Omental fat pad (tissue), 4 donors: ENCODE data around the gene CRX. TPM values are rescaled to one million over a fixed set of nuclear protein-coding genes. Genes with fewer than 3 reads are reported as not detected.
A peak's percentile ranks its signal among the peaks of the same experiment; 100 is the strongest.
"Not testable (repeated sequence)": the region's sequence is repeated elsewhere in the genome, so short reads cannot be mapped to it uniquely, and the experiment has no call there.

Experiments used
- ATAC-seq: fragments of 150-250 bp; one replicate; pipeline ENCODE4 v1.9.1; 2016; ENCODE audit warnings: mild to moderate bottlenecking, moderate library complexity; ENCODE audit not compliant: low FRiP score
- DNase-seq: peaks from one replicate; pipeline ENCODE4 v3.0.0-alpha.2; 2019; ENCODE audit warnings: low spot score
- total RNA-seq, 4 donors: library from RNA; depleted of rRNA; stranded (reverse); fragments of >200 nt; gene quantifications; one replicate each; pipeline ENCODE4 v1.1.0, GENCODE V29; 2016
- TF ChIP-seq, protein P1 (sequence below), 3 donors: fragments of 450-650 bp; IDR thresholded peaks; one replicate each; pipeline ENCODE4 v1.5.1; 2016 to 2017; ENCODE audit warnings: antibody characterized with exemption in 3 of 3, mild to moderate bottlenecking in 3 of 3, moderate library complexity in 2 of 3

CRX gene
- total RNA-seq, 4 donors from 2014 or later, result not detected

DNA sequence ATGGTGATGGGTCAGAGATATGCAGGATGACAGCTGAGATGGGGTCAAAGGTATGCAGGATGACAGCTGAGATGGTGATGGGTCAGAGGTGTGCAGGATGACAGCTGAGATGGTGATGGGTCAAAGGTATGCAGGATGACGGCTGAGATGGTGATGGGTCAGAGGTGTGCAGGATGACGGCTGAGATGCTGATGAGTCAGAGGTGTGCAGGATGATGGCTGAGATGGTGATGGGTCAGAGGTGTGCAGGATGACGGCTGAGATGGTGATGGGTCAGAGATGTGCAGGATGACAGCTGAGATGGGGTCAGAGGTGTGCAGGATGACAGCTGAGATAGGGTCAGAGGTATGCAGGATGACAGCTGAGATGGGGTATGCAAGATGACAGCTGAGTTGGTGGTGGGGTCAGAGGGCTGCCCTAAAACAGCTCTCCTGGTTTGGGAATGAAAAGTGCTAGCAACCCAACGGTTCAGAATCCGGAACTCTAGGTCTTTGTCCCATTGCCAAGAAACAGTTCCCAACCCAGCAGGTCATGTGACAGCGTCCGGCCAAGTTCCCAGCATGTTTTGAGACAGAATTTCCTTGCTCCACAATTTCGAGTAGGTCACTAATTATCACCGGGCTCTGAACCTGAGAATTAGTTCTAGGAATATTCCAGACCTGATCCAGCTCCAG lies 40.0 kb upstream of the CRX start:
- ATAC-seq, result no peak

DNA sequence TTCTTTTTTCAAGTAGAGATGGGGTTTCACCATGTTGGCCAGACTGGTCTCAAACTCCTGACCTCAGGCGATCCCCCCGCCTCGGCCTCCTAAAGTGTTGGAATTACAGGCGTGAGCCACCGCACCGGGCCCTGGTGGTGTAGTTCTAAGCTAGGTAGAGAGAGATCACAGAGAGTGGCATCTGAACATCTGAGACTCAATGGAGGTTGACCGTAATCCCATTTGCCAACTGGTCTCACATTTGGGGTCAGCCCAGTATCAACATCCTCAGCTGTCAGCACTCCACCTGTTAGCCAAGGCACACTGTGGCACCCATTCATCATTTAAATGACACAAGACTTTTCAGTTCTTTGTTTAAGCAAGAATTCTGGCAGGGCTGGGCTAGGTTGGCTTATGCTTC lies 35.2 kb upstream of the CRX start:
- ATAC-seq (no peak), DNase-seq (no peak)
- TF ChIP-seq, protein P1, sequence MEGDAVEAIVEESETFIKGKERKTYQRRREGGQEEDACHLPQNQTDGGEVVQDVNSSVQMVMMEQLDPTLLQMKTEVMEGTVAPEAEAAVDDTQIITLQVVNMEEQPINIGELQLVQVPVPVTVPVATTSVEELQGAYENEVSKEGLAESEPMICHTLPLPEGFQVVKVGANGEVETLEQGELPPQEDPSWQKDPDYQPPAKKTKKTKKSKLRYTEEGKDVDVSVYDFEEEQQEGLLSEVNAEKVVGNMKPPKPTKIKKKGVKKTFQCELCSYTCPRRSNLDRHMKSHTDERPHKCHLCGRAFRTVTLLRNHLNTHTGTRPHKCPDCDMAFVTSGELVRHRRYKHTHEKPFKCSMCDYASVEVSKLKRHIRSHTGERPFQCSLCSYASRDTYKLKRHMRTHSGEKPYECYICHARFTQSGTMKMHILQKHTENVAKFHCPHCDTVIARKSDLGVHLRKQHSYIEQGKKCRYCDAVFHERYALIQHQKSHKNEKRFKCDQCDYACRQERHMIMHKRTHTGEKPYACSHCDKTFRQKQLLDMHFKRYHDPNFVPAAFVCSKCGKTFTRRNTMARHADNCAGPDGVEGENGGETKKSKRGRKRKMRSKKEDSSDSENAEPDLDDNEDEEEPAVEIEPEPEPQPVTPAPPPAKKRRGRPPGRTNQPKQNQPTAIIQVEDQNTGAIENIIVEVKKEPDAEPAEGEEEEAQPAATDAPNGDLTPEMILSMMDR (IDR thresholded peaks at IDR 0.05), result no peak

More for the DNA sequence above, 40.0 kb upstream of the CRX start:
- TF ChIP-seq, protein P1 (IDR thresholded peaks at IDR 0.05), result no peak
- DNase-seq, result no peak

DNA sequence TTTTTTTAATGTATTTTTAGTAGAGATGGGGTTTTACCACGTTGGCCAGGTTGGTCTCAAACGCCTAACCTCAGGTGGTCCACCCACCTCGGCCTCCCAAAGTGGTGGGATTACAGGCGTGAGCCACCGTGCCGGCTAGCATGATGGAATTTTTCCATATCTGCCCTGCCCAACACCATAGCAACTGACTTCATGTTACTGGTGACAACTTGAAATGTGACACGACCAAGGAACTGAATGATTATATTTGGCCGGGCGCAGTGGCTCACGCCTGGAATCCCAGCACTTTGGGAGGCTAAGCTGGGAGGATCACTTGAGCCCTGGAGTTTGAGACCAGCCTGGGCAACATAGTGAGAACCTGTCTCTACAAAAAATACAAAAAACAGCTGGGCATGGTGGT lies 34.4 kb upstream of the CRX start:
- not testable (repeated sequence) for ATAC-seq, DNase-seq

DNA sequence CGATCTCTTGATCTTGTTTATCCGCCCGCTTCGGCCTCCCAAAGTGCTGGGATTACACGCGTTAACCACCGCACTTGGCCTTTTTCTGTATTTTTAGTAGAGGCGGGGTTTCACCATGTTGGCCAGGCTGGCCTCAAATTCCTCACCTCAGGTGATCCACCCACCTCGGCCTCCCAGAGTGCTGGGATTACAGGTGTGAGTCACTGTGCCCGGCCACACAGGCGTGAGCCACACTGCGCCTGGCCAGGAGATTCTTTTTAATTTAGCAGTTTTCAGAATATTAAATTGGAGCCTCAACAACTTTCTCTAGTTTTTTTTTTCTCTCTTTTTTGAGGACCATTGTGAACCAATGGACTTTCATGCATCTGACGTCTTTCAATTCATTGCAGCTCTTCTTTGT lies 31.9 kb upstream of the CRX start:
- not testable (repeated sequence) for ATAC-seq

DNA sequence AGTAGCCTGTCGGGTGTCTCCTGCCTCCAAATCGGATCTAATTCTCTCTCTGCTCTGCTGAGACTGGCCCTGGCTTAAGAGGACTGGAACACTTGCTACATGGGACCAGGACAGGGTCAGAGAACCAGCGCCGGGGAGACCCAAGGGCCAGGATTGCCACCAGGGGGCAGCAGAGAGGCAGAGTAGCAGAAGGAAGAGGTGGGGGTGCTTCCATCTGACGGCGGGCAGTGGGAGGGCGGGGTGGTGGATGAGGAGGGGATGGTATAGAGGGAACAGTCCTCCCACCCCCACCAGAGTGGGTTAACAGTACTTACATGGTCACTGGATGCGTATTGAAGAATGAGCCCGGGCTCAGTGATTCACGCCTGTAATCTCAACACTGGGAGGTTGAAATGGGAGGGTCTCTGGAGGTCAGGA lies 31.3 kb upstream of the CRX start:
- TF ChIP-seq, protein P1 (IDR thresholded peaks at IDR 0.05), result peak in 1 of 3 donors; percentile 60
- ATAC-seq (peak; percentile 64), DNase-seq (peak; percentile 97)

More for the DNA sequence above, 31.9 kb upstream of the CRX start:
- not testable (repeated sequence) for DNase-seq

DNA sequence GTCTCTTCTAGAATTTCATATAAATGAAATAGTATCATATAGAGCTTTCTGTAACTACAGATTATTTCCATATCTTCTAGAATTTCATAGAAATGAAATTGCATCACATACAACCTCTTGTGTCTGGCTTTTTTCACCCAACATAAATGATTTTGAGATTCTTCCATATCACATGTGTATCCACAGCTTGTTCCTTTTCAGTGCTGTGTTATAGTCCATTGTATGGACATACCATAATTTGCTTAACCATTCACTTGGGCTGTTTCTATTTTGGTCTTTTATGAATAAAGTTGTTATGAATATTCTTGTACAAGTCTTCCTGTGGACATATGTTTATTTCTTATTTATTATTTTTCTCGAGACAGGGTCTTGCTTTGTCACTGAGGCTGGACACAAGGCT lies 29.1 kb upstream of the CRX start:
- ATAC-seq (no peak), DNase-seq (no peak)
- TF ChIP-seq, protein P1 (IDR thresholded peaks at IDR 0.05), result no peak

DNA sequence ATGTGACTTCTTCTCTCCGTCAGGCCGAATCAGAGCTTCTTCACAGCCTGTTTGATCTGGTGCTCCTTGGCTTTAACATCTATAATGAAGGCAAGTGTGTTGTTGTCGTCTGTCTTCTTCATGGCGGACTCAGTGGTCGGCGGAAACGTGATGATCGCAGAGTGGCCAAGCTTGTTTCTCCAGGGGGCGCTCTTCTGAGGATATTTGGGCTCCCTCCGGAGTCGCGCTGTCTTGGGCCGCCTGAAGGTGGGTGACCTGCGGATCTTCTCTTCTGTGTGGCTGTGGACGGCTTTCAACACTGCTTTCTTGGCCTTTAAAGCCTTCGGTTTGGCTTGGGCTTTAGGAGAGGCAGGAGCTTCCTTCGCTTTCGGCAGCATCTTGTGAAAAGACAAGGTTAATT lies 27.2 kb upstream of the CRX start:
- TF ChIP-seq, protein P1 (IDR thresholded peaks at IDR 0.05), result no peak
- ATAC-seq, result no peak
- DNase-seq, result no peak

DNA sequence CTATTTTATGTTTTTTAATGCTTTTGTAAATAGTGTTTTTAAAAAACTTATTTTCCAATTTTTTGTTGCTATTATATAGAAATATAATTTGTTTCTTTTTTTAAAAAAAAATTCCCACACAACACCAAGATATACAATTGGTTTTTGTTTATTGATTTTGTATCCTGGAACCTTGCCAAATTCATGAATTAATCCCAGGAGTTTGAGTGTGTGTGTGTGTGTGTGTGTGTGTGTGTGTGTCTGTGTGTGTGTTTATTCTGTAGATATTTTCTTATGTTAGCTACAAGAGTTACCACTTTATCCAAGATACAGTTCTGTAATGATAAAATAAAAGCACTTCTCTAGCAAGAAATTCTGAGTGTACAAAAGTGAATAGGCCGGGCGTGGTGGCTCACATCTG lies 25.0 kb upstream of the CRX start:
- DNase-seq, result no peak
- ATAC-seq, result no peak
- TF ChIP-seq, protein P1 (IDR thresholded peaks at IDR 0.05), result no peak
